ENCODE results near the gene KCNG4. TPM values are rescaled to one million over a fixed set of nuclear protein-coding genes. Genes with fewer than 3 reads are reported as not detected.

Gene KCNG4
- polyA plus RNA-seq, 3 donors from 2014 or later, result not detected

DNA sequence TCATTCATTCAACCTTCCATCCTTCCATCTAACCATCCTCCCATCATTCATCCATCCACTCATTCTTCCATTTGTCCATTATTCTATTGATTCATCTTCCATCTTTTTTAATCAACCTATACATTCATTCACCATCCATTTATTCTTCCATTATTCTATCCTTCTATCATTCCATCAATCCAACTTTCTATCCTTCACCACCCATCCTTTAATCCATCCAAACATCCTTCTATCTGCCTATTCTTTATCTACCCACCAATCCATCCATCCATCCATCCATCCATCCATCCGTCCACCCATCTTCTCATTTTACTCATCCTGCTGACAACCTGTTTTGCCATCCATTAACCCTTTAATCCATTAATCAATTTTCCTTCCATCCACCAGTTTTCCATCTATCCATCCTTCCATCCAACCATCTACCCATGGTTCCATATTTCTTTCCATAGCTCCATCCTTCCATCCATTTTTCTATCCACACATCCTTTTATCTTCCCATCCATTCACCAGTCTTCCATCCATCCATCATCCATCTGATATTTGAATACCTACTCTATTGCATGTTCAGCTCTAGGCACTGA, 33.0 kb upstream of the KCNG4 start:
- Mint-ChIP-seq H3K36me3 (no peaks in the 10 kb centered on the region), H3K9me3 (no peaks in the 10 kb centered on the region), H3K27me3 (ENCODE audit: low read depth in 3 of 3) (peaks cover 0 to 2% (median 0%) of the 10 kb centered on the region in 3 donors), H3K4me3 (no peak overlapping the region), H3K27ac (no peak overlapping the region), H3K4me1 (no peaks in the 10 kb centered on the region)
- DNase-seq, result no peak

DNA sequence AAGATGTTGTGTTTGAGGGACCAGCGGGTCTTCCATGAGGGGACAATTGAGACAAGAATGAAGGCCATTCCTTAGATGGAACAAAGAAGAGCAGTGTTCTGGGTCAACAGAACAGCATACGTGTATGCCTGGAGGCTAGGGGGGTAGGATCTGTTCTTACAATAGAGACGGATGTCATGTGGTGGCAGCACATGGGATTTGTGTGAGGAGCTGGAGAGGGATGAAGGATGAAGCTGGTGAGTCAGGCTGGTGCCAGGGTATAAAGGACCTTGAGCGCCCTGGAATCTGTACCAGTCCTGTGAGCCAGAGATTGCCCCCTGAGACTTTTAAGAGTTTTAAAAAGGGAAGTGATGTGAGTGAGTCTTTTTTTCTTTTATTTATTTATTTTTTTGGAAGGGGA, 32.1 kb upstream of the KCNG4 start:
- Mint-ChIP-seq H3K27me3 (ENCODE audit: low read depth in 3 of 3) (peaks cover 0 to 3% (median 2%) of the 10 kb centered on the region in 3 donors), H3K4me3 (no peak overlapping the region), H3K9me3 (no peaks in the 10 kb centered on the region), H3K27ac (no peak overlapping the region), H3K4me1 (no peaks in the 10 kb centered on the region), H3K36me3 (no peaks in the 10 kb centered on the region)
- DNase-seq, result no peak

DNA sequence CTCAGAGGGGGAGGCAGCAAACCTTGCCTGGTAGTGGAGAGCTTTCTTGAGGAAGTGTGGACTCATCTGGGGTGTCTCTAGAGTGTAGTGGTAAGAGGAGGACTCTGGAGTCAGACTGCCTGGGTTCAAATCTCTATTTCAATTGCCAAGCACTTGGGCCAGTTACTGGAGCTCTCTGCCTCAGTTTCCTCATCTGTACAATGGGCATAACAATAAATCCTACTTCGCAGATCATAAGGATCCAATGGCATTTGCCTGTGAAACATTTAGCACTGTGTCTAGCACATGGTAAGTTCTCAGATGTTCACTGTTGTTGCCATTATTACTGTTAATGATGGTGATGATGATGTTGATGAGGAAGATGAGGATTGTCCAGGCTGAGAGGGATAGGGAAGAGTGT, 31.2 kb upstream of the KCNG4 start:
- no peak for DNase-seq
- H3K27me3 Mint-ChIP-seq (ENCODE audit: low read depth in 3 of 3), result peaks cover 3 to 4% (median 3%) of the 10 kb centered on the region in 3 donors
- no peaks in the 10 kb centered on the region for H3K4me1 Mint-ChIP-seq
- no peaks in the 10 kb centered on the region for H3K36me3 Mint-ChIP-seq
- no peak overlapping the region for H3K4me3 Mint-ChIP-seq
- no peaks in the 10 kb centered on the region for H3K9me3 Mint-ChIP-seq
- no peak overlapping the region for H3K27ac Mint-ChIP-seq

DNA sequence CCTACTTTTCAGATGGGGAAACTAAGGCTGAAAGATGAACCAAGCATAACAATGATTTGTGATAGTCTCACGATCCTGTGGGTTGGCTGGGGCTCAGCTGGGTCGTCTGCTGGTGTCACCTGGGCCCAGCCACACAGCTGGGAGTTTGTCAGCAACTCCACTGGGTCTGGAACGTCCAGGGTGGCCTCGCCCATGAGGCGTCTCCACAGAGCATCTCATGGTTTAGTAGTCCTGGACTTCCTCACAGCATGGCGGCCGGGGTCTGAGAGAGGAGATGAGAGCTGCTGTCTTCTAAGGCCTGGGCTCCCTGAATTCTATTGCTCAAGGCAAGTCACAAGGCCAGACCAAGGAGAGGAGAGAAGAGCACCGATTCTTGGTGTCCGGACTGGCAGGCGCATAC, 30.7 kb upstream of the KCNG4 start:
- no peaks in the 10 kb centered on the region for H3K36me3 Mint-ChIP-seq
- H3K4me1 Mint-ChIP-seq, result no peaks in the 10 kb centered on the region
- no peaks in the 10 kb centered on the region for H3K9me3 Mint-ChIP-seq
- H3K27me3 Mint-ChIP-seq (ENCODE audit: low read depth in 3 of 3), result peaks cover 3 to 4% (median 3%) of the 10 kb centered on the region in 3 donors
- no peak for DNase-seq
- no peak overlapping the region for H3K4me3 Mint-ChIP-seq
- no peak overlapping the region for H3K27ac Mint-ChIP-seq

DNA sequence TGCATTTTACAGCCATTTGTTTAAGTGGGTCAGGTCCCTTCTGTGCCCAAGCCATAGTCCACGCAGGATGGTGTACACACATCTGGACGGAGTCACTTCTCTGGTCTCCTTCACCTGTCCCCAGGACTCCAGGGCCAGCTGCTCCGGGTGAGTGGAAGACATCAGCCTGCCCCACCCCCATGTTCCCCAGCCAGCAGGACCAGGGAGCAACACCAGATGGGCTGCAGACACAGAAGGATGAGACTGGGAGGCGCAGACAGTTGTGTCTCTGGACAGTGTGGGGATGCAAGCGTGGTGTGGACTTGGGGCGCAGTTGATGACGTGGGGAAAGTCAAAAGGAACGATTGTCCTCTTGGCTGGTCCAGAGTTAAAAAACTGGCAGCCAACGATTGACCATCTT, 30.3 kb upstream of the KCNG4 start:
- DNase-seq, result no peak
- Mint-ChIP-seq H3K9me3 (no peaks in the 10 kb centered on the region), H3K27ac (no peak overlapping the region), H3K4me3 (no peak overlapping the region), H3K4me1 (no peaks in the 10 kb centered on the region), H3K27me3 (ENCODE audit: low read depth in 3 of 3) (peaks cover 3 to 4% (median 3%) of the 10 kb centered on the region in 3 donors), H3K36me3 (no peaks in the 10 kb centered on the region)

DNA sequence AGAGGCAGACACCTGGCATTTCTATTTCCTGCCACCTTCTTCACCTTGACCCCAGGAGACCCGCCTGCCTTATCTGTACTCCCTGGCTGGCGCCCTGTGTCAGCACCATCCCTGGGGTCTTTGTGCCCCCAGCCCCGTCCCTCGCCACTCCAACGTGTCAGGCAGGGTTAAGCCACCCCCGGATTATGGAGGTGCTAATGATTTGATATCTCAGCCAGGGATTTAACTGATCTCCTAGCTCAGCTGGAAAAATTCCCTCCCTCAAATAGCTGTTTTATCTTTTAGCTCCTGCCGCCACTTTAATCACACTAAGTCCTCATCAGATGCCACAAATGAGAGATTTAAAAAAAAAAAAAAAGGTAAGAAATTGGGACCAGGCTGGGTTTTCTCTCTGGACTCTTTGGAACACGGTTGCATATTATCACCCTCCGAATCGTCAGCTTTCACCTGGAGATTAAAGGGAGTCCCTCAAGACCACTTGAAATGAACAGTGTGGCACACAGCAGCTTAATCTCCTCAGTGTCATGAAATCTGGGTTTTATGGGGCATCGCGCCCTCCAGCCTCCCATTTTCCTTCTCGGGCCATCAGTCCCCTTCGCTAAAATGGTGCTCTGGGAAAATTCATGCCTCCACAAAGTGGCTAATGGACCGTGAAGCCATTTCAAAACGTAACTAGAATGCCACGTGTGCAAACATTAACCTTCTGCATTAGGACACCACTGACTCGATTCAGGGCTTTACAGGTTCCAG, 28.7 kb upstream of the KCNG4 start:
- no peaks in the 10 kb centered on the region for H3K9me3 Mint-ChIP-seq
- no peaks in the 10 kb centered on the region for H3K4me1 Mint-ChIP-seq
- peaks cover 3 to 8% (median 6%) of the 10 kb centered on the region in 3 donors for H3K27me3 Mint-ChIP-seq (ENCODE audit: low read depth in 3 of 3)
- DNase-seq, result no peak
- H3K36me3 Mint-ChIP-seq, result no peaks in the 10 kb centered on the region
- no peak overlapping the region for H3K4me3 Mint-ChIP-seq
- no peak overlapping the region for H3K27ac Mint-ChIP-seq

DNA sequence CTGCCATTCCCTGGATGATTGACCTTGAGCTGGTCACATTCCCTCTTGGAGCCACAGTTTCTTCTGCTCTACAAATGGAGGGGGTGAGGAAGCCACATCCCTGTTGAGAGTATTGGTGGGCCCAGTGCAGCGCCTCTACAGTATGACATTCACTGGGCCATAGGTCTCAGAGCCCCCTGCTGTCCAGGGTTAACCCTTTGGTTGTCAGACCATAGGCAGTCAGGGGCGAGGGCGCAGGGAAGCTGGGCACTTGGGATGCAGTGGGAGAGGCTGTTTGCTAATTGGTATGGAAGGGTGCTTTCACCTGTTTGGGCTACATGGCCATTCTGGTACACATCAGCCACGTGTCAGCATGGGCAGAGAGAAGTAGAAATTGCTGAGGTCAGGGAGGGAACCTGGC, 27.6 kb upstream of the KCNG4 start:
- H3K4me1 Mint-ChIP-seq, result no peaks in the 10 kb centered on the region
- H3K27me3 Mint-ChIP-seq (ENCODE audit: low read depth in 3 of 3), result peaks cover 3 to 12% (median 6%) of the 10 kb centered on the region in 3 donors
- no peak overlapping the region for H3K27ac Mint-ChIP-seq
- H3K4me3 Mint-ChIP-seq, result no peak overlapping the region
- no peak for DNase-seq
- H3K36me3 Mint-ChIP-seq, result no peaks in the 10 kb centered on the region
- H3K9me3 Mint-ChIP-seq, result no peaks in the 10 kb centered on the region

DNA sequence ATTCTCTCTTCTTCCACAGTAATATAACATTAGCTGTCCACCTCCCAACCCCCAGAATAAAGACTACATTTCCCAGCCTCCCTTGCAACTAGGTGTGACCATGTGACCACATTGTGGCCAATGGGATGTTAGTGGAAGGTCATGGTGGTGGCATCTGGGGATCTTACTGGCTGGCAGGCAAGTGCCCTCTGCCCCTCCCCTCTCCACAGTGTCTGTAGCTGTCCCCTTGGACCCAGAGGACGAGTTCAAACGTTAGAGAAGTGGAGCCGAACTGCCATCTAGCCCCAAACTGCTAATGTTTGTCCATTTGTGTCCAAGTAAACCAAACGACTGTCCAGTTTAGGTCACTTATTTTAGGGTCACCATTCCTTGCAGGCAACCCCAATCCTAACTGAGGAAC, 26.6 kb upstream of the KCNG4 start:
- no peak for DNase-seq
- Mint-ChIP-seq H3K9me3 (no peaks in the 10 kb centered on the region), H3K4me1 (no peaks in the 10 kb centered on the region), H3K4me3 (no peak overlapping the region), H3K27ac (no peak overlapping the region), H3K27me3 (ENCODE audit: low read depth in 3 of 3) (peaks cover 3 to 13% (median 6%) of the 10 kb centered on the region in 3 donors), H3K36me3 (no peaks in the 10 kb centered on the region)

DNA sequence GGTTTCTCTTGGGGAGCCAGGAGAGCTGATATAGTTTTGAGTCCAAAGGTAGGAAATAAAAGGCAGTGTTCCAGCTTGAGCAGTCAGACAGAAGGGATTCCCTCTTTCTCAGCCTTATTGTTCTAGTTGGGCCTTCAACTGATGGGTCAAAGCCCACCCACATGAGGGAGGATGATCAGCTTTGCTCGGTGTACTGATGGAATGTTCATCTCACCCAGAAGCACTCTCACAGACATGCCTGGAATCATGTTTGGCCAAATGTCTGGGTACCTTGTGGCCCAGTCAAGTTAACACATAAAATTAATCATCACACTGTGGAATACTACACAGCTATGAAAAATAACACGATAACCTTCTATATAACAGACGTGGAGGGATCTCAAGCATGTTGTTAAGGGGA, 23.1 kb upstream of the KCNG4 start:
- DNase-seq, result no peak
- no peak overlapping the region for H3K4me3 Mint-ChIP-seq
- no peaks in the 10 kb centered on the region for H3K4me1 Mint-ChIP-seq
- H3K9me3 Mint-ChIP-seq, result no peaks in the 10 kb centered on the region
- H3K27ac Mint-ChIP-seq, result no peak overlapping the region
- H3K36me3 Mint-ChIP-seq, result no peaks in the 10 kb centered on the region
- H3K27me3 Mint-ChIP-seq (ENCODE audit: low read depth in 3 of 3), result peaks cover 5 to 17% (median 6%) of the 10 kb centered on the region in 3 donors

DNA sequence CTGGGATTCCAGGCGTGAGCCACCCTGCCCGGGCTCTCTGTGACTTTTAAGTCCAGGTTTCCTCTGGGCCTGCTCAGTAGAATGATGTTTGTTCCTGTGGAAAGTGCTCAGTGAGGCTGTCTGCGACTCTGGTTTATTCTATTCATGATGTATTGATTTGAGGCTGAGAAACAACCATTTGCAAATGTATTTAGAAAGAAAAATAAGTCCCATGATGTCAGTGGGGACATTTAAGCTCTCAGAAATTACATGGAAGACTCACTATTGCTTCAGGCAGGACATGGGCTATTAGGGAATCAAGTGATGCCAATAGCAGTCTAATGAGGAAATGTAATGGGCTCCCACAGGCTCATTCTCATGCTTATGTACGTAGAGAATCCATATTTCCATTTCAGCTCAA, 22.2 kb upstream of the KCNG4 start:
- Mint-ChIP-seq H3K36me3 (no peaks in the 10 kb centered on the region), H3K9me3 (no peaks in the 10 kb centered on the region), H3K27me3 (ENCODE audit: low read depth in 3 of 3) (peaks cover 4 to 17% (median 8%) of the 10 kb centered on the region in 3 donors), H3K4me3 (no peak overlapping the region), H3K27ac (no peak overlapping the region), H3K4me1 (no peaks in the 10 kb centered on the region)
- no peak for DNase-seq

DNA sequence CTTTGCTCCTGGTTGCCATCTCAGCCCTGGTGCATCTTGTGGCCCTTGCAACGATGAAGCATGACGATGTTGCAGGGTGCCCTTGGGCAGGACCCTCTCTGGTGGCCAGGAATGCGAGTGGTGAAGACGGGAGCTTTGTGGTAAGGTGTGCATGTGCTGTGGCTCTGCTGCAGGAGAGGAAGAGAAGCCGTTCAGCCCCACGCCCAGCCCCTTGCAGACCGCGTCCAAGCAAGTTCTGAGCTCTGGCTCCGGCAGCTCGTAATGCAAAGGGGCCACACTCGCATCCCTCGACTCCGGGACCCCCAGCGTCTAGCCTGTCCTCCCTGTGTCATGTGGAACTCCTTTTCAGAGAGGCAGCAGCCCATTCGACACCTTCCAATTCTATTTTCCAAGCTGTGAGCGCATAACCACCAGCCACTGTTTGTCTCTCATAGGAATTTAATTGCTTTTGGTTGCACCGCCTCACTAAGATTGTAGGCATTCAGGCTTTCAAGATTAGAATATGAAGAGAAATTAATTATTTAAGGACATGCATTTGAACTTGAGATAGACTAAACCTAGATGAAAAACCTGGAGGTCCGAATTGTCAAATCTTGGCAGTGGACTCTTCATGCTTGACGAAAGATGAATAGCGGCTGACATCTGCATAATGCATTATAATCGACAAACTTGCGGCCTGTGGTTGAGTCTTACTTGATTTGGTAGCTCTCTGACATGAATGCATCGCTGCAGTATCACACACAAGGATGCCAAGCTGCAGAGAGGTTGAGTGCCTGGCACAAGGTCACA, 21.1 kb upstream of the KCNG4 start:
- Mint-ChIP-seq H3K27ac (no peak overlapping the region), H3K4me1 (no peaks in the 10 kb centered on the region), H3K27me3 (ENCODE audit: low read depth in 3 of 3) (peaks cover 4 to 15% (median 6%) of the 10 kb centered on the region in 3 donors), H3K4me3 (no peak overlapping the region), H3K9me3 (peaks cover 0 to 4% (median 0%) of the 10 kb centered on the region in 6 donors), H3K36me3 (no peaks in the 10 kb centered on the region)
- no peak for DNase-seq

DNA sequence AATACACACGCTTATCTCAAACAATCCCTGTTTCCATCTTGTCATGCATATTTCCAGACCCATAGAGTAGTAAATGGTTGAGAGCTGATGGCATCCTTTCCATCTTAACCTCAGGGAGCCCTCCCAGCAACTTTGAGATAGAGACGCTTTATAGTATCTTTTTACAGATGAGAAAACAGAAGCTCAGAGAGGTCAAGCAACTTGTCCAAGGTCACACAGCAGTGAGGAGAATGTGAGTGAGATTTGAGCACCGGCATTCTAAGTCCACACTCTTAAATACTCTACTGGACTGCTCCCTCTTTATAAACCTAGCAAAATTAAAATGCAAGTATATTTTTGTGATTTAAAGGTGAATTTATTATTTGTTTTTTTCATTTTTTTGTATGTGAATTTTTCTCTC, 19.9 kb upstream of the KCNG4 start:
- Mint-ChIP-seq H3K4me3 (no peak overlapping the region), H3K27ac (no peak overlapping the region), H3K9me3 (peaks cover 0 to 7% (median 0%) of the 10 kb centered on the region in 6 donors), H3K36me3 (no peaks in the 10 kb centered on the region), H3K4me1 (no peaks in the 10 kb centered on the region), H3K27me3 (ENCODE audit: low read depth in 3 of 3) (peaks cover 6 to 15% (median 12%) of the 10 kb centered on the region in 3 donors)
- no peak for DNase-seq

DNA sequence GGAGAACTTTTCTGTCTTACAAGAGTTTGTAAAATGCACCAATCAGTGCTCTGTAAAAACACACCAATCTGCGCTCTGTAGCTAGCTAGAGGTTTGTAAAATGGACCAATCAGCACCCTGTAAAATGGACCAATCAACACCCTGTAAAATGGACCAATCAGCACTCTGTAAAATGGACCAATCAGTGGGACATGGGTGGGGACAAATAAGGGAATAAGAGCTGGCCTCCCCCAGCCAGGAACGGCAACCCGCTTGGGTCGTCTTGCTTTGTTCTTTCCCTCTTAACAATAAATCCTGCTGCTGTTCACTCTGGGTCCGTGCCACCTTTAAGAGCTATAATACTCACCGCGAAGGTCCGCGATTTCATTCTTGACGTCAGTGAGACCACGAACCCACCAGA, 18.5 kb upstream of the KCNG4 start:
- peaks cover 6 to 13% (median 9%) of the 10 kb centered on the region in 3 donors for H3K27me3 Mint-ChIP-seq (ENCODE audit: low read depth in 3 of 3)
- no peak overlapping the region for H3K27ac Mint-ChIP-seq
- H3K4me3 Mint-ChIP-seq, result no peak overlapping the region
- H3K4me1 Mint-ChIP-seq, result no peaks in the 10 kb centered on the region
- no peaks in the 10 kb centered on the region for H3K36me3 Mint-ChIP-seq
- no peak for DNase-seq
- H3K9me3 Mint-ChIP-seq, result peaks cover 0 to 7% (median 0%) of the 10 kb centered on the region in 6 donors

Measured in immature natural killer cell (primary cell).